GM21737 (cell line): ENCODE data around the gene SRF.

ENCODE experiments used
- ATAC-seq: cut with Tn5 transposase; IDR thresholded peaks from one replicate; pipeline ENCODE4 v1.9.1; 2021; ENCODE audit warnings: mild to moderate bottlenecking, moderate library complexity; ENCODE audit not compliant: unreplicated experiment

SRF gene

GRCh38 chr6:43207286-43207685 is 36.2 kb downstream of the SRF start:
- ATAC-seq: no peak

DNA sequence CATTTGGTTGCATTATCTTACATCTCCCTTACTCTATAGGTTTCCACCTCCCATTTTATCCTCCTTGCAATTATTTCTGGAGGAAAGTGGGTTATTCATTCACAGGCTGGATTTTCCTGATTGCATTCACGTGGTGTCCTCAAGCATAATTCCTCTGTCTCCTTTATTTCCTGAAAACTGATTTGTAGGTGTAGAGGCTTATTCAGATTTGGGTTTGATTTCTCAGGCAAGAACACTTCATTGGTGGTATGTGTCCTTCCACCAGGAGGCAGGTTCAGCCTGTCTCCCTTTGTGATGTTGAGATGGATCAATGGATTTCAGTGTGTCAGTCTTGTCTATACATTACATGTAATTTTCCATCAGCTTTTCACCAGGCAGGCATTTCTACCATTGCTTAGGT is 40.9 kb downstream of the SRF start:
- no peak for ATAC-seq

DNA sequence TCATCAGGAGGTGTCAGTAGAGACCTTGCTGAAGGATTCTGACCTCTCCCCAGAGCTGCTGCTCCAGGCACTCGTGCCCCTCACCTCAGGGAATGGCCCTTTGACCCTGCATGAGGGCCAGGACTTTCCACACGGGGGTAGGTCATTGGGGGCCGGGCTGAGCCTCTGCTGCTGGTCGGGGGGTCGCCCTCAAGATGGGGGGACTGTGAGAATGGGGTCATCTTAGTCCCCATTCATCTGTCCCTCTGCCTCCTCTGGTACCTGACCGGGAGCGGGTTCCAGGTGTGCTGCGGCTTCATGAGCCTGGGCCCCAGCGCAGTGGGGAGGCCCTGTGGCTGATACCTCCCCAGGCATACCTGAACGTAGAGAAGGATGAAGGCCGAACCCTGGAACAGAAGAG is 42.4 kb downstream of the SRF start:
- no peak for ATAC-seq

DNA sequence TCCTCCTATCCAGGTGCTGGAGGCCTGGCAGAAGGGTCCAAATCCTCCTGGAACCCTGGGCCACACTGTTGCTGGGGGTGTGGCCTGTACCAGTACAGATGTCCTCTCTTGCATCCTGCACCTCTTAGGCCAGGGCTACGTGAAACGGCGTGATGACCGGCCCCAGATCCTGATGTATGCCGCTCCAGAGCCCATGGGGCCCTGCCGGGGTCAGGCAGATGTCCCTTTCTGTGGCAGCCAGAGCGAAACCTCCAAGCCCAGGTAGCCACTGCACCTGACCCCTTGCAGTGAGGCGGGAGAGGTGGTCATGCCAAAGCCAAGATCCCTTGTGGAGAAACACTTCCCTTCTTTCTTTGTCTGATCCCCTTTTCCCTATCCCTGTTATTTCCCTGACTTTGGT is 44.0 kb downstream of the SRF start:
- no peak for ATAC-seq

DNA sequence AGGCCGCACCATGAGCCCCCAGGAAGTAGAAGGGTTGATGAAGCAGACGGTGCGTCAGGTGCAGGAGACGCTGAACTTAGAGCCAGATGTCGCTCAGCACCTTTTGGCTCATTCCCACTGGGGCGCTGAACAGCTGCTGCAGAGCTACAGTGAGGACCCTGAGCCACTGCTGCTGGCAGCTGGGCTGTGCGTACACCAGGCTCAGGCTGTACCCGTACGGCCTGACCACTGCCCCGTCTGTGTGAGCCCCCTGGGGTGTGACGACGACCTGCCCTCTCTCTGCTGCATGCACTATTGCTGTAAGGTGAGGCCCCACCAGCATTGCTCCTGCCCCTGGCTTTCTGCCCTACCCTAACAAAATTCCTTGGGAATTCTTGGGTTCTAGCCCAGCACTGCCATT is 45.1 kb downstream of the SRF start:
- ATAC-seq: no peak

DNA sequence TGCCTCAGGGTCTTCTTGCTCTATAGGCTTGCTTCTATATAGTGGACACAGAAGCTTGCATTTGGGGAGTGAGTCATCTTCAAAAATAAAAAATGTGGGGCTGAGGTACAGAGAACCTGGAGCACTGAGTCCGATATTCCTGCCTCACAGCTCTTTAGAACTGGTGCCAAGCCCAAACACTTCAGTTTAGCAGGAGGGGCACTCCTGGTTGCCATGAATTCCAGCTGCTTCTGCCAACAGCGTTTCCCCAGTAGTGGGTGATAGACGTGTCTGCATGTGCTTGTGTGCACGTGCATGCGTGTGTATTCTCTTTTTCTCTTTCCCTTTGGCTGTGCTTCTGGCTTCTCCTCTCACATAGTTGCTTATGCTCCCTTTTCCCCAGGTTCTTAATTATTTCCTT is 46.3 kb downstream of the SRF start:
- no peak for ATAC-seq

DNA sequence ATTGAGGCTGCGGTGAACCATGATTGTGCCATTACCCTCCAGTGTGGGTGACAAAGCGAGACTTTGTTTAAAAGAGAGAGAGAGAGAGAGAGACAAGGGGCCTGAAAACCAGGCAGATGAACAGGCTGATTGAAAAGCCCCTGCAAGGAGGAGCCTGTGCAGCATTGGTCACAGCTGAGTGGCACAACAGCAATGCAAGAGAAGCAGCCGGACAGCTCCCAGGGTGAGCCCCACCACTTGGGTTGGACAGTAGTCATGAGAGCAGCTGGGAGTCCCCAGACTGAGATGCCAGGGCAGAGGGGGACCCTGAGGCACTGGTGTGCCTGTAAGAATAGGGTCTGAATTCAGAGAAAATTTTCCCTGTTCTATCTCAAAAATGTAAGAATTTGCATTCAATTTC is 48.0 kb downstream of the SRF start:
- no peak for ATAC-seq

DNA sequence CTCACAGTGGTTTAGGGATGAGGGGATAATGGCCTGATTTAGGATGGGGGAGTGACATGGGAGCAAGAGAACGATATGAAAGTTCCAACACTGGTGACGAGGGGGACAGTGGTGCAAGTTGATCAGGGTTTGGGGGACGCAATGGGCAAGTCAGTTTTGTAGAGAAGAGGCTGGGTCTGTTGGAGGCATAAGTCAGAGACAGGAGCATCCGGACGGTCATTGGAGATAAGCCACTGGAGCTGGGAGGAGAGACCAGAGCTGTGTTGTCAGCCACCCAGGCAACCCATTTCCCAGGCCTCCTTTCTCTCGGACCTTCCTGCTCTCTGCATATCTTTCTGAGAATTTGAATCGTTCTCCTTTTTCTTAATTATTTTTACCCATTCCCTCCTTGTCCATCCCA is 48.7 kb downstream of the SRF start:
- ATAC-seq: no peak

- no peak for ATAC-seq
Measured at GRCh38 chr6:43220439-43220951, 49.4 kb downstream of the SRF start.

DNA sequence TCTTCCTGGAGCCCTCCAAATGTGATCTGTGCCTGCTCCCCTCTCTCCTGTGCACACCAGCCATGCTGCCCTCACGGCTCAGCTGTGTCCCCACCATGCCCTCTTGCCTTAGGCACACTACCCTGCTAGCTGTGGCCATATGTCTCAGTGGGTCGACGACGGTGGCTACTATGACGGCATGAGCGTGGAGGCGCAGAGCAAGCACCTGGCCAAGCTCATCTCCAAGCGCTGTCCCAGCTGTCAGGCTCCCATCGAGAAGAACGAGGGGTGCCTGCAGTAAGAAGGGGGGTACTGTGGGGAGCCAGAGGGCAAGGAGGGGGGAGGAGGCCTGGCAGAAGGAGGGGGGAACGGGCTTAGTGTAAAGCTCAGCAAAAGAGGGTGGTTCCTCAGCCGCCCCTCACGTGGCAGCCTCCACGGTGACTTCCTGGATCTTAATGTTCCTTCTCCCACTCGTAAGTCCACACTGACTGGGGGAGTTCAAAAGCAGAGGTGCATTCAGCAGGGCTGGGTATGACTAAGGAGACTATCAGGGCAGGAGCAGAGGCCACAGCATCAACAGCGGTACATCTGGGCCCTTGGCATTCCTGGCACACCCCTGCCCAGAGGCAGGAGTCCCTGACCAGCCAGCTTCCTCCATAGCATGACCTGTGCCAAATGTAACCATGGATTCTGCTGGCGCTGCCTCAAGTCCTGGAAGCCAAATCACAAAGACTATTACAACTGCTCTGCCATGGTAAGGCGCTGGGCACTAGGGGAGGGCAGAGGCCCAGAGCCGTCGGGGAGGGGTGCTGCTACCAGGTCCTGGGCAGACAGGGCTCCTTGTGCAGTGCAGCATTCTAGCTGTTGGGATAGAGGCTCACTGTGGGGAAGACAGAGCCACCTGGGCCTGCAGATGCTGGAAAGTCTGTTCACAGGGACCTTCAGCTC is 50.2 kb downstream of the SRF start:
- no peak for ATAC-seq

GRCh38 chr6:43222418-43223059 is 51.5 kb downstream of the SRF start:
- ATAC-seq: no peak

DNA sequence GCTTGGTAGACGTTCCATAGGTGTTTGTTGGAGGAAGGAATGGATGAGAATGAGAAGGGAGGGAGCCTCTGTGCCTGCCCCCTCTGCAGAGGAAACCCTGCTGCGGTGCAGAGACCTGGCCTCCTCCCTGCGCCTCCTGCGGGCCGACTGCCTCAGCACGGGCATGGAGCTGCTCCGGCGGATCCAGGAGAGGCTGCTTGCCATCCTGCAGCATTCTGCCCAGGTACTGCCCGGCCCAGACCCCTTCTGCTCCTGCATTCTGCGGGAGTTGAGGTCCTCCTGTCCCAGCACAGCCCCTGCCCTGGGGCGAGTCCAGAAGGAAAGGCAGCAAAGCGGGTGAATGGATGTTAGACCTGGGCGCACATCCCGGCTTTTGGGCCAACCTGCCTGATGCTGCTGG is 52.1 kb downstream of the SRF start:
- ATAC-seq: no peak

DNA sequence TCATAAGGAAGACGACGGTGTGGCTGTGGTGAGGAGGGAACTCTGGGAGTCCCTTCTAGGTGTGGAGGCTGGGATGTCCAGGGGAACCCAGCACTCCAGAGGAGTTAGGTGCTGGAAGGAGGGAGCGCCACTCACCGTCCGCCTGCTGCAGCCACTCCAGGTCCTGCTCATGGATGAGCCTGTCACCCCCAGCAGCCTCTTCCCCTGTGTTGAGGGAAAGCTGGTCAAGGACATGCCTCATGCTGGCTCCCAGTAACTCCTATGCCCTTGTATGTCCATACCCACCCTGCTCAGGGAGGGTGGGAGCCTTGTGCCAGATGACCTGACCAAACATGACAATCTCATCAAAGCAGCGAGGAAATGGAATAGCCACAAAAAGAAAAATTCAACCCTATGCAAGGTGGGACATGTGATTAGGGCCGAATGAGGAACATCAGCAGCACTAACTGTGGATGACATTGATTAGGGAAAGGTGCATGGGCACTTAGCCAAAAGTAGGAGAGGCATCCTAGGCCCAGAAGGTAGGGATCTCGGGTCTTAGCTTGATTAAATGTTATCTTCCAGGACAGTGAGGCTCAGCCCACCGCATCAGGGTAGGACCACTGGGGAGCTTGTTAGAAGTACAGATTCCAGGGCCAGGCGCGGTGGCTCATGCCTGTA is 55.3 kb downstream of the SRF start:
- no peak for ATAC-seq

GRCh38 chr6:43228951-43229802 is 58.1 kb downstream of the SRF start, which contains the start of gene DNPH1:
TSS of gene DNPH1 (minus strand) at chr6:43229481. CDS start at chr6:43229456, 25 bp downstream.
- ATAC-seq: peak; percentile 70

- no peak for ATAC-seq
Measured at GRCh38 chr6:43229803-43230620, 58.9 kb downstream of the SRF start.

DNA sequence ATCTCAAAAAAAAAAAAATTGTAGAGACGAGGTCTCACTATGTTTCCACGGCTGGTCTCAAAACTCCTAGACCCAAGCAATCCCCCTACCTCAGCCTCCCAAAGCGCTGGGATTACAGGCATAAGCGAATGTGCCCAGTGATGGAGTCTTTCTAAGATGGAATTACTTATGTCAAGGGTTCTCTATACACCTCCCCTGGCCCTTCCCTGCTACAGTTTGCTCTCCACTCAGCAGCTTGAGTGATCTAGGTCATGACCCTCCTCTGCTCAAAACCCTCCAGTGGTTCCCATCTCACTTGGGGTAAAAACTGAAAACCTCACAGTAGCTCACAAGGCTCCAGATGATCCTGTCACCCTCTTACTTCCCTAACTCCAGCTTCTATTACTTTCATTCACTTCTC is 60.0 kb downstream of the SRF start:
- no peak for ATAC-seq
